Spinal cord (tissue), 10 donors: ENCODE data around the gene STAM2. TPM values are rescaled to one million over a fixed set of nuclear protein-coding genes. Genes with fewer than 3 reads are reported as not detected.
"Not testable (repeated sequence)": the region's sequence is repeated elsewhere in the genome, so short reads cannot be mapped to it uniquely, and the experiment has no call there.

Experiments used
- DNase-seq, 6 donors: peaks; one replicate each; pipeline versions ENCODE4 v3.0.0 to v3.0.0-alpha.2; 2013 to 2015; ENCODE audit warnings: low spot score in 6 of 6, low read depth in 4 of 6
- H3K27ac ChIP-seq: one replicate; pipeline ENCODE4 v1.5.1; 2013; ENCODE audit warnings: low read depth, low read length, control low read depth
- H3K27me3 ChIP-seq: one replicate; pipeline ENCODE4 v1.6.1; 2013; ENCODE audit warnings: low read length; ENCODE audit not compliant: control insufficient read depth, insufficient read depth
- H3K36me3 ChIP-seq: one replicate; pipeline ENCODE4 v1.6.1; 2013; ENCODE audit warnings: low read length; ENCODE audit not compliant: control insufficient read depth, insufficient read depth
- H3K4me1 ChIP-seq: one replicate; pipeline ENCODE4 v1.6.1; 2013; ENCODE audit warnings: low read length; ENCODE audit not compliant: control insufficient read depth, insufficient read depth
- H3K4me3 ChIP-seq: one replicate; pipeline ENCODE4 v1.5.1; 2013; ENCODE audit warnings: low read depth, low read length, control low read depth
- H3K9me3 ChIP-seq: one replicate; pipeline ENCODE4 v1.6.1; 2013; ENCODE audit warnings: low read length; ENCODE audit not compliant: control insufficient read depth, insufficient read depth
- WGBS: methylation state at CpG from one replicate; pipeline ENCODE4 v1.1.5; 2013; ENCODE audit warnings: missing lambda C conversion rate; ENCODE audit not compliant: insufficient coverage; 5-methylcytosine and 5-hydroxymethylcytosine counted together
- polyA plus RNA-seq, 2 donors: library from polyadenylated mRNA; unstranded; fragments of 120-200 nt; gene quantifications; one replicate each; pipeline ENCODE4 v1.2.1, GENCODE V29; 2013; ENCODE audit not compliant: insufficient read length in 2 of 2
- total RNA-seq, 2 donors: library from RNA; depleted of rRNA in 1 of 2; stranded (reverse); fragments of 120-200 nt in 1 of 2; fragments of >200 nt in 1 of 2; gene quantifications; one replicate each; pipeline versions ENCODE4 v1.2.3 to v1.2.4, GENCODE V29; 2013 to 2014
- donor health status: healthy.

The STAM2 gene
- total and polyA plus RNA-seq, 4 donors, result 25.4 to 59.7 (median 40.8) TPM

- Histone ChIP-seq H3K27ac (no peak overlapping the region), H3K36me3 (peaks cover 5% of the 10 kb centered on the region), H3K27me3 (no peaks in the 10 kb centered on the region), H3K4me1 (no peaks in the 10 kb centered on the region), H3K4me3 (no peak overlapping the region), H3K9me3 (no peaks in the 10 kb centered on the region)
- no peak for DNase-seq
- 84% methylated on average over 4 of the region's 4 CpGs for WGBS
Observed at GRCh38 chr2:152126664-152127063, 48.9 kb downstream of the STAM2 start.

GRCh38 chr2:152122161-152122560 is 53.4 kb downstream of the STAM2 start:
- no peak for DNase-seq
- Histone ChIP-seq H3K9me3 (no peaks in the 10 kb centered on the region), H3K36me3 (peaks cover 5% of the 10 kb centered on the region), H3K27ac (no peak overlapping the region), H3K27me3 (no peaks in the 10 kb centered on the region), H3K4me1 (no peaks in the 10 kb centered on the region), H3K4me3 (no peak overlapping the region)
- WGBS, result no CpG with 5 or more reads among the region's 2 CpGs

- Histone ChIP-seq H3K9me3 (no peaks in the 10 kb centered on the region), H3K4me1 (no peaks in the 10 kb centered on the region), H3K27ac (no peak overlapping the region), H3K4me3 (no peak overlapping the region), H3K36me3 (peaks cover 5% of the 10 kb centered on the region), H3K27me3 (no peaks in the 10 kb centered on the region)
- DNase-seq, result no peak
- WGBS, result no CpG with 5 or more reads among the region's 1 CpG
Observed at GRCh38 chr2:152120430-152120829, 55.1 kb downstream of the STAM2 start.

- H3K27ac ChIP-seq, result no peak overlapping the region
- no peaks in the 10 kb centered on the region for H3K4me1 ChIP-seq
- no peaks in the 10 kb centered on the region for H3K9me3 ChIP-seq
- no peak overlapping the region for H3K4me3 ChIP-seq
- DNase-seq, result no peak
- H3K27me3 ChIP-seq, result no peaks in the 10 kb centered on the region
- no peaks in the 10 kb centered on the region for H3K36me3 ChIP-seq
- WGBS, result 80% methylated on average over 1 of the region's 3 CpGs
Observed at GRCh38 chr2:152115952-152116351, 59.6 kb downstream of the STAM2 start.

GRCh38 chr2:152114366-152114765 is 61.2 kb downstream of the STAM2 start:
- WGBS, result no CpG with 5 or more reads among the region's 3 CpGs
- no peak for DNase-seq

GRCh38 chr2:152107140-152107539 is 68.4 kb downstream of the STAM2 start:
- not testable (repeated sequence) for H3K9me3 ChIP-seq, H3K4me3 ChIP-seq, H3K27me3 ChIP-seq, H3K4me1 ChIP-seq, H3K36me3 ChIP-seq, H3K27ac ChIP-seq, DNase-seq
- WGBS, result 100% methylated on average over 4 of the region's 13 CpGs

More at GRCh38 chr2:152114366-152114765, 61.2 kb downstream of the STAM2 start:
- no peaks in the 10 kb centered on the region for H3K4me1 ChIP-seq
- no peak overlapping the region for H3K27ac ChIP-seq
- H3K36me3 ChIP-seq, result no peaks in the 10 kb centered on the region
- no peaks in the 10 kb centered on the region for H3K9me3 ChIP-seq
- H3K4me3 ChIP-seq, result no peak overlapping the region
- no peaks in the 10 kb centered on the region for H3K27me3 ChIP-seq

GRCh38 chr2:152106464-152106863 is 69.1 kb downstream of the STAM2 start:
- Histone ChIP-seq H3K9me3 (no peaks in the 10 kb centered on the region), H3K4me1 (no peaks in the 10 kb centered on the region), H3K27me3 (peaks cover under 1% of the 10 kb centered on the region), H3K27ac (no peak overlapping the region), H3K4me3 (no peak overlapping the region), H3K36me3 (no peaks in the 10 kb centered on the region)
- no CpG with 5 or more reads among the region's 4 CpGs for WGBS
- DNase-seq, result no peak

- no peak overlapping the region for H3K27ac ChIP-seq
- no peak overlapping the region for H3K4me3 ChIP-seq
- no peak for DNase-seq
- no CpG with 5 or more reads among the region's 3 CpGs for WGBS
- H3K4me1 ChIP-seq, result peaks cover 10% of the 10 kb centered on the region
- peaks cover 21% of the 10 kb centered on the region for H3K27me3 ChIP-seq
- no peaks in the 10 kb centered on the region for H3K36me3 ChIP-seq
- no peaks in the 10 kb centered on the region for H3K9me3 ChIP-seq
Observed at GRCh38 chr2:152103271-152103670, 72.3 kb downstream of the STAM2 start.

GRCh38 chr2:152100961-152101360 is 74.6 kb downstream of the STAM2 start:
- 83% methylated on average over 2 of the region's 2 CpGs for WGBS
- H3K27me3 ChIP-seq, result peaks cover 21% of the 10 kb centered on the region

GRCh38 chr2:152099367-152100050 is 76.1 kb downstream of the STAM2 start:
- WGBS, result 0% methylated on average over 13 of the region's 19 CpGs
- Histone ChIP-seq H3K36me3 (no peaks in the 10 kb centered on the region), H3K9me3 (no peaks in the 10 kb centered on the region), H3K4me1 (peaks cover 15% of the 10 kb centered on the region), H3K27me3 (peaks cover 21% of the 10 kb centered on the region), H3K4me3 (peak overlapping the region; percentile 69), H3K27ac (peak overlapping the region; percentile 22)
- DNase-seq, result peak in 1 of 6 donors; percentile 41

More at GRCh38 chr2:152100961-152101360, 74.6 kb downstream of the STAM2 start:
- peaks cover 15% of the 10 kb centered on the region for H3K4me1 ChIP-seq
- H3K36me3 ChIP-seq, result no peaks in the 10 kb centered on the region
- no peaks in the 10 kb centered on the region for H3K9me3 ChIP-seq
- H3K27ac ChIP-seq, result no peak overlapping the region
- no peak overlapping the region for H3K4me3 ChIP-seq
- DNase-seq, result no peak
